K562 (cell line): ENCODE results near the gene LAMA2. TPM values are rescaled to one million over a fixed set of nuclear protein-coding genes. Genes with fewer than 3 reads are reported as not detected.

Experiments used
- ARID1B ChIP-seq: fragments of 450-650 bp; IDR thresholded peaks from 2 replicates; pipeline ENCODE4 v1.6.1; 2016; ENCODE audit warnings: antibody characterized with exemption, mild to moderate bottlenecking, inconsistent platforms
- BRCA1 ChIP-seq, 2 experiments: fragments of 450-650 bp in 1 of 2; sonication (generic) in 1 of 2; formaldehyde crosslinking in 1 of 2; IDR thresholded peaks; 2 replicates each; pipeline versions ENCODE4 v1.5.0 to v1.6.1; 2017 to 2020; ENCODE audit warnings: mild to moderate bottlenecking in 1 of 2, missing genetic modification reagents in 1 of 2
- FOXK2 ChIP-seq, 2 experiments: fragments of 450-650 bp; IDR thresholded peaks in 1 of 2; conservative IDR thresholded peaks in 1 of 2; 2 replicates each; pipeline ENCODE4 v1.6.1; 2016; ENCODE audit warnings: low read depth in 2 of 2, mild to moderate bottlenecking in 1 of 2
- GTF2F1 ChIP-seq: IDR thresholded peaks from 2 replicates; pipeline ENCODE4 v1.6.1; 2011; ENCODE audit warnings: low read depth, low read length, improper control_type of control experiment
- KDM1A ChIP-seq, 2 experiments: fragments of 450-650 bp; IDR thresholded peaks; 2 replicates each; pipeline ENCODE4 v1.6.1; 2016; ENCODE audit warnings: mild to moderate bottlenecking in 2 of 2
- LEF1 ChIP-seq: fragments of 450-650 bp; IDR thresholded peaks from 2 replicates; pipeline ENCODE4 v1.6.1; 2016; ENCODE audit warnings: mild to moderate bottlenecking
- MEIS2 ChIP-seq: fragments of 450-650 bp; IDR thresholded peaks from 2 replicates; pipeline ENCODE4 v1.6.1; 2014; ENCODE audit warnings: mild to moderate bottlenecking; ENCODE audit not compliant: partially characterized antibody
- NFE2 ChIP-seq: IDR thresholded peaks from 2 replicates; pipeline ENCODE4 v1.6.1; 2014; ENCODE audit warnings: antibody characterized with exemption, low read depth
- NFIC ChIP-seq: fragments of 450-650 bp; IDR thresholded peaks from 2 replicates; pipeline ENCODE4 v1.6.1; 2017; ENCODE audit warnings: mild to moderate bottlenecking, inconsistent platforms
- PML ChIP-seq: IDR thresholded peaks from 2 replicates; pipeline ENCODE4 v1.6.1; 2012; ENCODE audit warnings: low read length, inconsistent platforms
- POLR3G ChIP-seq: IDR thresholded peaks from 2 replicates; pipeline ENCODE4 v1.6.1; 2011; ENCODE audit not compliant: insufficient read length, insufficient replicate concordance; ENCODE audit errors: extremely low read depth
- RCOR1 ChIP-seq, 2 experiments: IDR thresholded peaks; 2 replicates each; pipeline ENCODE4 v1.6.1; 2012; ENCODE audit warnings: low read depth in 2 of 2, low read length in 2 of 2, borderline replicate concordance in 1 of 2, improper control_type of control experiment in 1 of 2
- SIRT6 ChIP-seq: IDR thresholded peaks from one replicate; pipeline ENCODE4 v1.6.1; 2012; ENCODE audit warnings: low read depth, mild to moderate bottlenecking, control low read depth, inconsistent platforms, low read length, moderate library complexity
- TAL1 ChIP-seq: fragments of 450-650 bp; IDR thresholded peaks from 2 replicates; pipeline ENCODE4 v1.6.1; 2016; ENCODE audit warnings: mild to moderate bottlenecking
- TGIF2 ChIP-seq: sonication (generic); formaldehyde crosslinking; IDR thresholded peaks from 2 replicates; pipeline ENCODE4 v1.8.1; 2022; ENCODE audit warnings: mild to moderate bottlenecking, missing genetic modification reagents, moderate library complexity
- ZNF175 ChIP-seq: fragments of 200-800 bp; sonication (Bioruptor generic); IDR thresholded peaks from 2 replicates; pipeline ENCODE4 v1.6.1; 2016; ENCODE audit warnings: low read depth, mild to moderate bottlenecking, missing genetic modification characterization, missing compliant biosample characterization
- ZNF316 ChIP-seq: fragments of 450-650 bp; IDR thresholded peaks from 2 replicates; pipeline ENCODE4 v1.6.1; 2016
- ZNF384 ChIP-seq: IDR thresholded peaks from 2 replicates; pipeline ENCODE4 v1.6.1; 2012; ENCODE audit warnings: low read depth, low read length, improper control_type of control experiment
- polyA plus RNA-seq, 8 experiments: library from polyadenylated mRNA; depleted of rRNA in 4 of 8; stranded (reverse) in 5 of 8; unstranded in 3 of 8; fragments of >200 nt; fragmentation: Nextera tagmentation in 2 of 8; fragmentation: Illumina TruSeq in 1 of 8; extraction: Ambion mirVana in 2 of 8; extraction: Trizol in 1 of 8; gene quantifications; 2 replicates each; pipeline versions ENCODE4 v1.2.1 to v1.2.3, GENCODE V29; 2011 to 2014; ENCODE audit warnings: inconsistent platforms in 1 of 8, missing spikeins in 1 of 8
- total RNA-seq, 7 experiments: library from RNA; depleted of rRNA in 6 of 7; stranded (reverse); fragments of >200 nt in 6 of 7; fragmentation: Illumina TruSeq in 2 of 7; extraction: Trizol in 2 of 7; gene quantifications; 2 replicates each; pipeline versions ENCODE4 v1.2.1 to v1.2.3, GENCODE V29; 2011 to 2021; ENCODE audit warnings: low replicate concordance in 1 of 7
- TF ChIP-seq, protein P1 (sequence below): fragments of 450-650 bp; IDR thresholded peaks from 2 replicates; pipeline ENCODE4 v1.6.1; 2016; ENCODE audit warnings: mild to moderate bottlenecking
- TF ChIP-seq, protein P2 (sequence below): fragments of 150-350 bp; IDR thresholded peaks from 2 replicates; pipeline ENCODE4 v1.6.1; 2014; ENCODE audit warnings: low read depth, mild to moderate bottlenecking, low read length, borderline replicate concordance
- TF ChIP-seq, protein P3 (sequence below): IDR thresholded peaks from 2 replicates; pipeline ENCODE4 v1.6.1; 2012; ENCODE audit warnings: low read depth, low read length, improper control_type of control experiment, borderline replicate concordance
- TF ChIP-seq, protein P4 (sequence below): fragments of 250-450 bp; sonication (Bioruptor Pico); IDR thresholded peaks from 2 replicates; pipeline ENCODE4 v1.5.0; 2021

The LAMA2 gene
- total and polyA plus RNA-seq, 9 of the 15 experiments (the other 6 are each of a cell fraction or from before 2014, with no cell fraction given), result 0.04 to 1.5 (median 0.36) TPM

DNA sequence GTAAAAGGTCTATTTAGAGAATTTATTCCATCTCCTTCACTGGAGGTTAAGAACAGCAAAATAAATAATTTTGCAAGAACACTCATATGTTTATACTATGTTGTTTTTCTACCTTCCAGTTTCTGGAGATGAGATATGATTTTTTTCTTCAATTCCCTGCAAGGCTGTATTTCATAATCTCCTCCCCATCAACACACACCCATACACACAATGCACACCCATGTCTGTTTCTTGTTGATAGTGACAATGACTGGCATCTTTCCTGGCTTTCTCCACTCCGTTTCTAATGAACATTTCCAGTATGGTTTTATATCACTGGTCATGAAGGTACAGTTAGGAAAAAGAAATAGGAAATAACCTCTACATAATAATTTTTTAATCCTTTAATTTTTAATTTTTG lies 624.9 kb downstream of the LAMA2 start (continued):
- TF ChIP-seq, protein P1, sequence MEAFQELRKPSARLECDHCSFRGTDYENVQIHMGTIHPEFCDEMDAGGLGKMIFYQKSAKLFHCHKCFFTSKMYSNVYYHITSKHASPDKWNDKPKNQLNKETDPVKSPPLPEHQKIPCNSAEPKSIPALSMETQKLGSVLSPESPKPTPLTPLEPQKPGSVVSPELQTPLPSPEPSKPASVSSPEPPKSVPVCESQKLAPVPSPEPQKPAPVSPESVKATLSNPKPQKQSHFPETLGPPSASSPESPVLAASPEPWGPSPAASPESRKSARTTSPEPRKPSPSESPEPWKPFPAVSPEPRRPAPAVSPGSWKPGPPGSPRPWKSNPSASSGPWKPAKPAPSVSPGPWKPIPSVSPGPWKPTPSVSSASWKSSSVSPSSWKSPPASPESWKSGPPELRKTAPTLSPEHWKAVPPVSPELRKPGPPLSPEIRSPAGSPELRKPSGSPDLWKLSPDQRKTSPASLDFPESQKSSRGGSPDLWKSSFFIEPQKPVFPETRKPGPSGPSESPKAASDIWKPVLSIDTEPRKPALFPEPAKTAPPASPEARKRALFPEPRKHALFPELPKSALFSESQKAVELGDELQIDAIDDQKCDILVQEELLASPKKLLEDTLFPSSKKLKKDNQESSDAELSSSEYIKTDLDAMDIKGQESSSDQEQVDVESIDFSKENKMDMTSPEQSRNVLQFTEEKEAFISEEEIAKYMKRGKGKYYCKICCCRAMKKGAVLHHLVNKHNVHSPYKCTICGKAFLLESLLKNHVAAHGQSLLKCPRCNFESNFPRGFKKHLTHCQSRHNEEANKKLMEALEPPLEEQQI, result 0 out of 2 replicates have a peak, but pooled peaks have one; percentile 53
- TF ChIP-seq ARID1B, result peak; percentile 94
- TF ChIP-seq, protein P2, sequence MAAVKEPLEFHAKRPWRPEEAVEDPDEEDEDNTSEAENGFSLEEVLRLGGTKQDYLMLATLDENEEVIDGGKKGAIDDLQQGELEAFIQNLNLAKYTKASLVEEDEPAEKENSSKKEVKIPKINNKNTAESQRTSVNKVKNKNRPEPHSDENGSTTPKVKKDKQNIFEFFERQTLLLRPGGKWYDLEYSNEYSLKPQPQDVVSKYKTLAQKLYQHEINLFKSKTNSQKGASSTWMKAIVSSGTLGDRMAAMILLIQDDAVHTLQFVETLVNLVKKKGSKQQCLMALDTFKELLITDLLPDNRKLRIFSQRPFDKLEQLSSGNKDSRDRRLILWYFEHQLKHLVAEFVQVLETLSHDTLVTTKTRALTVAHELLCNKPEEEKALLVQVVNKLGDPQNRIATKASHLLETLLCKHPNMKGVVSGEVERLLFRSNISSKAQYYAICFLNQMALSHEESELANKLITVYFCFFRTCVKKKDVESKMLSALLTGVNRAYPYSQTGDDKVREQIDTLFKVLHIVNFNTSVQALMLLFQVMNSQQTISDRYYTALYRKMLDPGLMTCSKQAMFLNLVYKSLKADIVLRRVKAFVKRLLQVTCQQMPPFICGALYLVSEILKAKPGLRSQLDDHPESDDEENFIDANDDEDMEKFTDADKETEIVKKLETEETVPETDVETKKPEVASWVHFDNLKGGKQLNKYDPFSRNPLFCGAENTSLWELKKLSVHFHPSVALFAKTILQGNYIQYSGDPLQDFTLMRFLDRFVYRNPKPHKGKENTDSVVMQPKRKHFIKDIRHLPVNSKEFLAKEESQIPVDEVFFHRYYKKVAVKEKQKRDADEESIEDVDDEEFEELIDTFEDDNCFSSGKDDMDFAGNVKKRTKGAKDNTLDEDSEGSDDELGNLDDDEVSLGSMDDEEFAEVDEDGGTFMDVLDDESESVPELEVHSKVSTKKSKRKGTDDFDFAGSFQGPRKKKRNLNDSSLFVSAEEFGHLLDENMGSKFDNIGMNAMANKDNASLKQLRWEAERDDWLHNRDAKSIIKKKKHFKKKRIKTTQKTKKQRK, result no peak
- TF ChIP-seq PML, result peak; percentile 56; the same call in 1 of the 2 replicates
- peak in 1 of 2 experiments; percentile 49; a peak in 1 of 4 replicates for TF ChIP-seq RCOR1 (IDR thresholded peaks at IDR 0.05; ENCODE audit: borderline replicate concordance in 1 of 2, low read depth in 2 of 2, low read length in 2 of 2)
- TF ChIP-seq, protein P3, sequence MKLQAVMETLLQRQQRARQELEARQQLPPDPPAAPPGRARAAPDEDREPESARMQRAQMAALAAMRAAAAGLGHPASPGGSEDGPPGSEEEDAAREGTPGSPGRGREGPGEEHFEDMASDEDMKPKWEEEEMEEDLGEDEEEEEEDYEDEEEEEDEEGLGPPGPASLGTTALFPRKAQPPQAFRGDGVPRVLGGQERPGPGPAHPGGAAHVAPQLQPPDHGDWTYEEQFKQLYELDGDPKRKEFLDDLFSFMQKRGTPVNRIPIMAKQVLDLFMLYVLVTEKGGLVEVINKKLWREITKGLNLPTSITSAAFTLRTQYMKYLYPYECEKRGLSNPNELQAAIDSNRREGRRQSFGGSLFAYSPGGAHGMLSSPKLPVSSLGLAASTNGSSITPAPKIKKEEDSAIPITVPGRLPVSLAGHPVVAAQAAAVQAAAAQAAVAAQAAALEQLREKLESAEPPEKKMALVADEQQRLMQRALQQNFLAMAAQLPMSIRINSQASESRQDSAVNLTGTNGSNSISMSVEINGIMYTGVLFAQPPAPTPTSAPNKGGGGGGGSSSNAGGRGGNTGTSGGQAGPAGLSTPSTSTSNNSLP, result peak; percentile 41; the same call in 1 of the 2 replicates
- TF ChIP-seq BRCA1 (IDR thresholded peaks at IDR 0.05), result no peak
- no peak for TF ChIP-seq BRCA1 (CRISPR knock-in tag; IDR thresholded peaks at IDR 0.05)
- TF ChIP-seq ZNF384, result peak; percentile 45; the same call in 1 of the 2 replicates
- TF ChIP-seq, protein P4, sequence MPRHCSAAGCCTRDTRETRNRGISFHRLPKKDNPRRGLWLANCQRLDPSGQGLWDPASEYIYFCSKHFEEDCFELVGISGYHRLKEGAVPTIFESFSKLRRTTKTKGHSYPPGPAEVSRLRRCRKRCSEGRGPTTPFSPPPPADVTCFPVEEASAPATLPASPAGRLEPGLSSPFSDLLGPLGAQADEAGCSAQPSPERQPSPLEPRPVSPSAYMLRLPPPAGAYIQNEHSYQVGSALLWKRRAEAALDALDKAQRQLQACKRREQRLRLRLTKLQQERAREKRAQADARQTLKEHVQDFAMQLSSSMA (CRISPR knock-in tag), result no peak
- TF ChIP-seq ZNF175 (CRISPR knock-in tag), result no peak
- TF ChIP-seq POLR3G, result no peak
- peak; percentile 61 for TF ChIP-seq LEF1
- peak; percentile 91 for TF ChIP-seq TAL1
- TF ChIP-seq MEIS2, result peak; percentile 56
- peak in 1 of 2 experiments; percentile 28; a peak in 1 of 4 replicates for TF ChIP-seq KDM1A (IDR thresholded peaks at IDR 0.05)
- no peak for TF ChIP-seq GTF2F1
- TF ChIP-seq FOXK2 (conservative IDR thresholded peaks at IDR 0.05 in 1 of 2, IDR thresholded peaks at IDR 0.05 in 1 of 2; ENCODE audit: low read depth in 2 of 2), result peak; percentile 79 to 89
- peak; percentile 52 for TF ChIP-seq NFIC
- no peak for TF ChIP-seq SIRT6
- no peak for TF ChIP-seq TGIF2 (CRISPR knock-in tag)
- peak; percentile 87 for TF ChIP-seq NFE2
- TF ChIP-seq ZNF316, result peak; percentile 87
